Neural cell (in vitro differentiated cells): Measurements from ENCODE around the gene ALDH3B2. TPM values are rescaled to one million over a fixed set of nuclear protein-coding genes. Genes with fewer than 3 reads are reported as not detected.

Experiments
- H2AFZ ChIP-seq: fragments of 200-600, 300-800 bp; sonication (generic), shearing (Covaris generic); 2 replicates; pipeline ENCODE4 v1.6.0; 2014; ENCODE audit warnings: low read depth, mild to moderate bottlenecking, antibody characterized with exemption, low read length, moderate library complexity
- H3F3A ChIP-seq: fragments of 200-600 bp; shearing (Covaris generic); 2 replicates; pipeline ENCODE4 v1.6.1; 2016; ENCODE audit warnings: mild to moderate bottlenecking, moderate library complexity, mixed read lengths, antibody characterized with exemption, low read length; ENCODE audit not compliant: insufficient read depth, poor library complexity, severe bottlenecking
- H3K27ac ChIP-seq: fragments of 200-600, 300-800 bp; sonication (generic), shearing (Covaris generic); 2 replicates; pipeline ENCODE4 v1.5.1; 2014; ENCODE audit warnings: mild to moderate bottlenecking, low read length, moderate library complexity
- H3K27me3 ChIP-seq: fragments of 300-800, 200-600 bp; sonication (generic), shearing (Covaris generic); 2 replicates; pipeline ENCODE4 v1.6.0; 2014; ENCODE audit warnings: mild to moderate bottlenecking, low read depth, low read length, moderate library complexity; ENCODE audit not compliant: insufficient read depth
- H3K36me3 ChIP-seq: fragments of 300-800, 200-600 bp; sonication (generic), shearing (Covaris generic); 2 replicates; pipeline ENCODE4 v1.5.1; 2014; ENCODE audit warnings: mild to moderate bottlenecking, antibody characterized with exemption, low read length, moderate library complexity; ENCODE audit not compliant: insufficient read depth
- H3K4me2 ChIP-seq: fragments of 300-800, 200-600 bp; sonication (generic), shearing (Covaris generic); 2 replicates; pipeline ENCODE4 v1.6.0; 2014; ENCODE audit warnings: mild to moderate bottlenecking, low read length
- H3K4me3 ChIP-seq: fragments of 300-800, 200-600 bp; sonication (generic), shearing (Covaris generic); 2 replicates; pipeline ENCODE4 v1.5.1; 2014; ENCODE audit warnings: mild to moderate bottlenecking, low read length, moderate library complexity
- H3K79me2 ChIP-seq: fragments of 200-600 bp; shearing (Covaris generic); replicated peaks from 2 replicates; pipeline ENCODE4 v1.6.0; 2014; ENCODE audit warnings: mild to moderate bottlenecking, low read length, moderate library complexity; ENCODE audit not compliant: insufficient read depth
- H3K9ac ChIP-seq: fragments of 300-800, 200-600 bp; sonication (generic), shearing (Covaris generic); 2 replicates; pipeline ENCODE4 v1.6.1; 2016; ENCODE audit warnings: mild to moderate bottlenecking, low read length, mixed read lengths
- H3K9me2 ChIP-seq: fragments of 200-600 bp; shearing (Covaris generic); 2 replicates; pipeline ENCODE4 v1.6.1; 2016; ENCODE audit warnings: mild to moderate bottlenecking, low read length, mixed read lengths; ENCODE audit not compliant: insufficient read depth
- H3K9me3 ChIP-seq: fragments of 200-600, 300-800 bp; sonication (generic), shearing (Covaris generic); 2 replicates; pipeline ENCODE4 v1.6.1; 2016; ENCODE audit warnings: mild to moderate bottlenecking, mixed run types, low read length, moderate library complexity, mixed read lengths
- H4K20me1 ChIP-seq: fragments of 200-600 bp; shearing (Covaris generic); 2 replicates; pipeline ENCODE4 v1.6.1; 2016; ENCODE audit warnings: mild to moderate bottlenecking, mixed run types; ENCODE audit not compliant: insufficient read depth
- CTCF ChIP-seq: fragments of 450-650 bp; IDR thresholded peaks from 2 replicates; pipeline ENCODE4 v1.5.1; 2014; ENCODE audit warnings: antibody characterized with exemption, mild to moderate bottlenecking, moderate library complexity; ENCODE audit not compliant: poor library complexity, severe bottlenecking
- EP300 ChIP-seq: fragments of 450-650 bp; conservative IDR thresholded peaks from 2 replicates; pipeline ENCODE4 v1.6.1; 2014; ENCODE audit warnings: antibody characterized with exemption, mild to moderate bottlenecking, moderate library complexity; ENCODE audit not compliant: poor library complexity, severe bottlenecking
- EZH2 ChIP-seq: fragments of 200-600, 300-800 bp; shearing (Covaris generic), sonication (generic); IDR thresholded peaks from 2 replicates; pipeline ENCODE4 v1.6.1; 2014; ENCODE audit warnings: antibody characterized with exemption, low read length, borderline replicate concordance, mild to moderate bottlenecking; ENCODE audit not compliant: insufficient read depth, poor library complexity, severe bottlenecking
- MXI1 ChIP-seq: fragments of 450-650 bp; conservative IDR thresholded peaks from 2 replicates; pipeline ENCODE4 v1.6.1; 2014; ENCODE audit warnings: antibody characterized with exemption, mild to moderate bottlenecking; ENCODE audit not compliant: poor library complexity, severe bottlenecking
- POLR2AphosphoS5 ChIP-seq: IDR thresholded peaks from 2 replicates; pipeline ENCODE4 v1.6.1; 2012
- RAD21 ChIP-seq: fragments of 450-650 bp; conservative IDR thresholded peaks from 2 replicates; pipeline ENCODE4 v1.6.1; 2014; ENCODE audit warnings: antibody characterized with exemption, mild to moderate bottlenecking, moderate library complexity
- REST ChIP-seq: IDR thresholded peaks from 2 replicates; pipeline ENCODE4 v1.6.1; 2012; ENCODE audit warnings: borderline replicate concordance
- SMC3 ChIP-seq: fragments of 450-650 bp; conservative IDR thresholded peaks from 2 replicates; pipeline ENCODE4 v1.6.1; 2014; ENCODE audit warnings: antibody characterized with exemption, mild to moderate bottlenecking, moderate library complexity; ENCODE audit not compliant: poor library complexity
- TAF1 ChIP-seq: IDR thresholded peaks from 2 replicates; pipeline ENCODE4 v1.6.1; 2012; ENCODE audit warnings: low read depth
- polyA plus RNA-seq: library from polyadenylated mRNA; depleted of rRNA; stranded (reverse); fragments of >200 nt; gene quantifications from 2 replicates; pipeline ENCODE4 v1.2.3, GENCODE V29; 2014

The ALDH3B2 gene
- polyA plus RNA-seq, 1 donor from 2014 or later = not detected

DNA sequence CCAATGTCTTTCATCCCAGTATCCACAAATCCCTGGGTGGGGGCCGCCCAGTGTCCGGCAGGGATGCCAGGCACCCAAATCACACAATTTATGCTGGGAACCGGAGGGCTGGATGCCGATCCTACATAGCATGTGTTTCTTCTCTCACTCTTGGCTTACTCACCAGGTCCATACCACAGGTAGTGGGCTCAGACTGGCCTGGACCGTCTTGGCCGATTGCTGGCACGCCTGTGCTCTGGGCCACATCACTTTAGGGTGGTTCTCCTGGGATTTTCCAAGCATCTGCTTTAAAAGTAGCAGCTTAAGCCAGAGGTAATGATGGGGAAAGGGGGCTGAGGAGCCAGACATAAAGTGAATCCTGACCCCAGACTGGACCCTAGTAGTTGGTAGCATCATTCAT, 22.6 kb upstream of the ALDH3B2 start:
- no peaks in the 10 kb centered on the region for H3K36me3 ChIP-seq
- no peak overlapping the region for H3K4me2 ChIP-seq
- H2AFZ ChIP-seq = no peak overlapping the region
- no peak overlapping the region for H3K27ac ChIP-seq
- no peaks in the 10 kb centered on the region for H3K79me2 ChIP-seq
- no peak overlapping the region for H3K9ac ChIP-seq
- no peaks in the 10 kb centered on the region for H4K20me1 ChIP-seq
- H3K27me3 ChIP-seq = no peaks in the 10 kb centered on the region
- H3K4me3 ChIP-seq = no peak overlapping the region
- TF ChIP-seq TAF1 = no peak
- no peaks in the 10 kb centered on the region for H3K9me3 ChIP-seq
- no peaks in the 10 kb centered on the region for H3K9me2 ChIP-seq
- H3F3A ChIP-seq = no peaks in the 10 kb centered on the region

DNA sequence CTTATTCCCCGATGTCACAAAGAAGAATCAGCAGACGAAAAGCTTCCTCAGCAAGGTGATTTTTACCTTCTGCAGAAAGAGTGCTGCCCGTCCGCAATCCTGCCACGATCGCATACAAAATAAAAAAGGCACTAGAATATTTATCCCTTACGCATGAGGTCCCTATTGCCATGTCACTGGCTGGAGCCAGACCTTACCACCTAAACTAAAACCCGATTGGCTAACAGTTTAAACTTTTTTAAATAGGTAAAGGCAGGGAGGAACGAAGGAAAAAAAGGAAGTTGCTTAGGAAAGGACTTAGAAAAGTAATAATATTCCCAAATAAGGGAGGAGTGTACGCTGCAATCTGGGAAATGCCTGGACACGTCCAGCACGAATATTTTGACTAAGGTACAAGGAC, 21.2 kb upstream of the ALDH3B2 start:
- H3K27me3 ChIP-seq = no peaks in the 10 kb centered on the region

More for the DNA sequence above, 21.2 kb upstream of the ALDH3B2 start:
- Histone ChIP-seq H3K9me2 (no peaks in the 10 kb centered on the region), H3K4me3 (no peak overlapping the region), H2AFZ (no peak overlapping the region), H4K20me1 (no peaks in the 10 kb centered on the region), H3K4me2 (no peak overlapping the region), H3F3A (no peaks in the 10 kb centered on the region), H3K9ac (no peak overlapping the region), H3K27ac (no peak overlapping the region), H3K79me2 (no peaks in the 10 kb centered on the region), H3K9me3 (no peaks in the 10 kb centered on the region), H3K36me3 (no peaks in the 10 kb centered on the region)
- TF ChIP-seq CTCF = no peak
- TF ChIP-seq POLR2AphosphoS5 = no peak
- TF ChIP-seq MXI1 = no peak
- TF ChIP-seq SMC3 = no peak
- TF ChIP-seq REST = no peak
- TF ChIP-seq RAD21 = no peak
- TF ChIP-seq TAF1 = no peak
- no peak for TF ChIP-seq EP300
- no peak for TF ChIP-seq EZH2
